ENCODE data around the gene ARFRP1.

Gene ARFRP1

DNA sequence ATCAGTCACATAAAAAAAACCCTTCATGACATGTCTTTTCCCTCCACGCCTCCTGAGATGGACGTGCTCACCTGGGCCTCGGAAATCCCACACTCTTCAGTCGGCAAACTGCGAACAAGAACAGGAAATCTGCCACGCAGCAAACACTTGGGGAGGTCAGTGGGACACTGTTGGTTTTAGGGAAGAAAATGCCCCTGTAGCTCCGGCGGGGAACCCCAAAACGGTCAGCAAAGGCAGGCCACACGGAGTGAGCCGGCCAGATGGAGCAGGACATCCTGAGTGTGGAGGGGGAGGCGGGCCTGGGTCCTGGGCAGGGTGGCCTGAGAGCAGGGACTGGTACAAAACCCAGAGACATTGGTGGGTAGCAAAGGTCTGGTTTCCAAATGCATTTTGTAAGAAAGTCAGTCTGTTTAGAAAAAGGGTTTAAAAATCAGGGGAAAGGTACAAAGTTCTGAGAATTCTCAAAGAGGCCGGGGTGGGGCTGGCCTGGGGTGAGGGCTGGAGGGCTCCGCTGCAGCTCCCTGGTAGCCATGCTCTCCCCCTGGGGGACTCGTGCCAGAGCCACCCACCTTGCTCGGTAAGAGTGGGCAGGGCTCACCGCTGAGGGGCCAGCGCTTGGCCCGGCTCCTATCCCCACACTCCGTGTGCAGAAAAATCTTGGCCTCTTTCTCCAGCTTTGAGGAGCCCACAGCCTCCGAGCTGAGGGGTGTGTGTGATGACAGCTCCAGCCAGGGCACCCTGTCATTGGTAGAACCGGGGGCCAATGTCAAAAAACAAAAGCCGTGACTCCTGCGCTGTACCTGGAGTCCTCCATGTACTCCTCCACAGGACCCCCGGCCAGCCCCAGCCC lies 37.0 kb upstream of the ARFRP1 start:
- H3K9me3 Mint-ChIP-seq, result no peaks in the 10 kb centered on the region
- no peak overlapping the region for H3K4me3 Mint-ChIP-seq
- TF ChIP-seq, protein P1, sequence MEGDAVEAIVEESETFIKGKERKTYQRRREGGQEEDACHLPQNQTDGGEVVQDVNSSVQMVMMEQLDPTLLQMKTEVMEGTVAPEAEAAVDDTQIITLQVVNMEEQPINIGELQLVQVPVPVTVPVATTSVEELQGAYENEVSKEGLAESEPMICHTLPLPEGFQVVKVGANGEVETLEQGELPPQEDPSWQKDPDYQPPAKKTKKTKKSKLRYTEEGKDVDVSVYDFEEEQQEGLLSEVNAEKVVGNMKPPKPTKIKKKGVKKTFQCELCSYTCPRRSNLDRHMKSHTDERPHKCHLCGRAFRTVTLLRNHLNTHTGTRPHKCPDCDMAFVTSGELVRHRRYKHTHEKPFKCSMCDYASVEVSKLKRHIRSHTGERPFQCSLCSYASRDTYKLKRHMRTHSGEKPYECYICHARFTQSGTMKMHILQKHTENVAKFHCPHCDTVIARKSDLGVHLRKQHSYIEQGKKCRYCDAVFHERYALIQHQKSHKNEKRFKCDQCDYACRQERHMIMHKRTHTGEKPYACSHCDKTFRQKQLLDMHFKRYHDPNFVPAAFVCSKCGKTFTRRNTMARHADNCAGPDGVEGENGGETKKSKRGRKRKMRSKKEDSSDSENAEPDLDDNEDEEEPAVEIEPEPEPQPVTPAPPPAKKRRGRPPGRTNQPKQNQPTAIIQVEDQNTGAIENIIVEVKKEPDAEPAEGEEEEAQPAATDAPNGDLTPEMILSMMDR (IDR thresholded peaks at IDR 0.05), result no peak
- peaks cover 10% of the 10 kb centered on the region for H3K36me3 Mint-ChIP-seq (ENCODE audit: low read depth)
- H3K4me1 Mint-ChIP-seq, result peaks cover 14% of the 10 kb centered on the region
- no peak for DNase-seq
- H3K27me3 Mint-ChIP-seq (ENCODE audit: low read depth, poor library complexity), result no peaks in the 10 kb centered on the region
- peak overlapping the region; percentile 68 for H3K27ac Mint-ChIP-seq

DNA sequence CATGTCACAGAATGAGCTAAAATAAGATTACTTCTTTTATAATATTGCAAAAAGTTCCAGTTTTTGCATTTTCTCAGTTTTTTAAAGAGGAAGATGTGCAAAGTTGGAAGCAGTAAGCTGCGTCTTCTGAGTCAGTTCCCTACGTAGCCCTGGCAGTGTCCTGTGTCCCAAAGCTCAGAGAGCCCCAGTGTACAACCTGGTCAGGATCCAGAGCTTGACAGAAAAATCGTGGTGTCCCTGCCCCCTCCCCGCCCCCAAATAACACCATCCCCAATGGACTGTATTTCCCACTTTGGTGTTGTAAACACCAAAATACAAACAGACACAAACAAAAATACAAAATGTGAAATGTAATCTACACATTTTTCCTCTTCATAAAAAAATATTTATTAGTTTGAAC lies 36.4 kb upstream of the ARFRP1 start:
- Mint-ChIP-seq H3K27me3 (ENCODE audit: low read depth, poor library complexity) (no peaks in the 10 kb centered on the region), H3K4me1 (peaks cover 14% of the 10 kb centered on the region), H3K9me3 (no peaks in the 10 kb centered on the region), H3K27ac (peak overlapping the region; percentile 92), H3K4me3 (no peak overlapping the region), H3K36me3 (ENCODE audit: low read depth) (peaks cover 10% of the 10 kb centered on the region)
- TF ChIP-seq, protein P1 (IDR thresholded peaks at IDR 0.05), result no peak
- DNase-seq, result no peak

DNA sequence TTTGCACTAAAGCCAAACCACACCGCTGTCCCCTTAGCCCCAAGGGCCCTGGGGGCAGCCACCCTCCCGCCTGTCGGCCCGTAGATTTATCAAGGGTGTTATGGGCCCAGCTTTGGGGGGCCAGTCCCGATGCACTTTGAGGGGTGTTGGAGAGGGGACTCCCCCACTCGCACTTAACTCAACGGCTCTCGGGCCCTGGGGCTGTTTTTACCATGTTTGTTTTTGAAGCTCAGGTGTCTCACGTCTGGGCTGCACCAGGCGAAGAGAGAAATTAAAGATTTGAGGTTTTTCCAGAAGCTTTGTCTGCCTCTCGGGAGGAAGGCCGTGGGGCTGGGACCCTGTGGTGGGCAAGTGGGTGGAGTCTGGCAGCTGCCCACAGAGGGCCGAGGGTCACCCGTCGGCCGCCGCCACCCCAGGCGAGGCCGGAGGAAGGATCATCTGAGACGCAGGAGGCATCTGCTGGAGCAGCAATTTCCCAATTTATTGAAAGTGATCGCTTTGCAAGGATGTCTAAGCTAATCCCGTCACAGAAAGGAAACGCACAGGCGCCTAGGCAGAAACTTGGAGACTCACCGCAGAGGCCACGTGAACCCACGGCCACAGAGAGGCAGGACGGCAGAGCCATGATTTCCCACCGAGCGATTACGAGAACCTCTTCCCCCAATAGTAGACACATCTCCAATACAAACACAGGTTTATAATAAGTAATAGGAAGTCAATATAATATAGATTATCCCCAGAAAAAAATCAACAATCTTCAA lies 35.6 kb upstream of the ARFRP1 start:
- no peak overlapping the region for H3K4me3 Mint-ChIP-seq
- no peaks in the 10 kb centered on the region for H3K9me3 Mint-ChIP-seq
- peaks cover 9% of the 10 kb centered on the region for H3K4me1 Mint-ChIP-seq
- TF ChIP-seq, protein P1 (IDR thresholded peaks at IDR 0.05), result no peak
- H3K36me3 Mint-ChIP-seq (ENCODE audit: low read depth), result peaks cover 10% of the 10 kb centered on the region
- peak overlapping the region; percentile 92 for H3K27ac Mint-ChIP-seq
- no peak for DNase-seq
- no peaks in the 10 kb centered on the region for H3K27me3 Mint-ChIP-seq (ENCODE audit: low read depth, poor library complexity)

GRCh38 chr20:63742381-63743024 lies 34.7 kb upstream of the ARFRP1 start:
- H3K4me1 Mint-ChIP-seq, result peaks cover 9% of the 10 kb centered on the region
- TF ChIP-seq, protein P1 (IDR thresholded peaks at IDR 0.05), result no peak
- DNase-seq, result no peak
- no peaks in the 10 kb centered on the region for H3K27me3 Mint-ChIP-seq (ENCODE audit: low read depth, poor library complexity)
- H3K36me3 Mint-ChIP-seq (ENCODE audit: low read depth), result peaks cover 10% of the 10 kb centered on the region
- no peak overlapping the region for H3K4me3 Mint-ChIP-seq
- no peaks in the 10 kb centered on the region for H3K9me3 Mint-ChIP-seq
- H3K27ac Mint-ChIP-seq, result no peak overlapping the region

DNA sequence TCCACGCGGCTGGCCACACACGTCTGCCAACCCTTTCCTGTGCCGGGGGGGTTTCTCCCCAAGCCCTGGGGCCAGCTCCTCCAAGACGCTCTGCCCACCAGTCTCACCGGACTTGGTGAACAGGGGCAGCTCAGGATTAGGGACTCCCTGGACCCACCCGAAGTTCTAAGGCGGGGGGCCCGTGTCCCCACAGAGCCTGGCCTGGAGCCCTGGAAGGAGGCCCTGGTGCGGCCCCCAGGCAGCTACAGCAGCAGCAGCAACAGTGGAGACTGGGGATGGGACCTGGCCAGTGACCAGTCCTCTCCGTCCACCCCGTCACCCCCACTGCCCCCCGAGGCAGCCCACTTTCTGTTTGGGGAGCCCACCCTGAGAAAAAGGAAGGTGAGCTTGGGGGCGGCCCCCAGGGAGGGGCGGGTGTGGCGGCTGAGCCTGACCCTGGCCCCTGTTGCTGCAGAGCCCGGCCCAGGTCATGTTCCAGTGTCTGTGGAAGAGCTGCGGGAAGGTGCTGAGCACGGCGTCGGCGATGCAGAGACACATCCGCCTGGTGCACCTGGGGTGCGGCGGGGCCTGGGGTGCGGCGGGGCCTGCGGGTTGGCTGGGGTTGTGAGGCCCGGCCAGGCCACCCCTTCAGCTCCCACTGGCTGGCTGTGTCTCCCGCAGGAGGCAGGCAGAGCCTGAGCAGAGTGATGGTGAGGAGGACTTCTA lies 34.1 kb upstream of the ARFRP1 start:
- H3K4me1 Mint-ChIP-seq, result peaks cover 9% of the 10 kb centered on the region
- peaks cover 10% of the 10 kb centered on the region for H3K36me3 Mint-ChIP-seq (ENCODE audit: low read depth)
- peaks cover 2% of the 10 kb centered on the region for H3K27me3 Mint-ChIP-seq (ENCODE audit: low read depth, poor library complexity)
- peak overlapping the region; percentile 75 for H3K4me3 Mint-ChIP-seq
- no peak for DNase-seq
- TF ChIP-seq, protein P1 (IDR thresholded peaks at IDR 0.05), result no peak
- no peaks in the 10 kb centered on the region for H3K9me3 Mint-ChIP-seq
- no peak overlapping the region for H3K27ac Mint-ChIP-seq

Data from nephron progenitor cell (in vitro differentiated cells).